Glutamatergic neuron (in vitro differentiated cells): ENCODE data around the gene HIGD2A. TPM values are rescaled to one million over a fixed set of nuclear protein-coding genes. Genes with fewer than 3 reads are reported as not detected.
A peak's percentile ranks its signal among the peaks of the same experiment; 100 is the strongest.

Experiments
- DNase-seq: peaks from one replicate; pipeline ENCODE4 v3.0.0; 2022
- H3K27ac Mint-ChIP-seq: one replicate; pipeline ENCODE4 v1.8.0; 2020; ENCODE audit warnings: mild to moderate bottlenecking, mixed read lengths, inconsistent platforms; ENCODE audit not compliant: unreplicated experiment
- H3K27me3 Mint-ChIP-seq: one replicate; pipeline ENCODE4 v1.8.0; 2020; ENCODE audit warnings: mild to moderate bottlenecking, moderate library complexity, mixed read lengths, inconsistent platforms; ENCODE audit not compliant: unreplicated experiment
- H3K36me3 Mint-ChIP-seq: one replicate; pipeline ENCODE4 v1.8.0; 2020; ENCODE audit warnings: mild to moderate bottlenecking, mixed read lengths, inconsistent platforms; ENCODE audit not compliant: unreplicated experiment
- H3K4me1 Mint-ChIP-seq: one replicate; pipeline ENCODE4 v1.8.0; 2020; ENCODE audit warnings: mild to moderate bottlenecking, low read depth, mixed read lengths, inconsistent platforms; ENCODE audit not compliant: unreplicated experiment
- H3K4me3 Mint-ChIP-seq: one replicate; pipeline ENCODE4 v1.8.0; 2020; ENCODE audit warnings: mild to moderate bottlenecking, mixed read lengths, inconsistent platforms; ENCODE audit not compliant: unreplicated experiment
- H3K9me3 Mint-ChIP-seq: one replicate; pipeline ENCODE4 v1.8.0; 2020; ENCODE audit warnings: mild to moderate bottlenecking, moderate library complexity, mixed read lengths, inconsistent platforms; ENCODE audit not compliant: unreplicated experiment
- total RNA-seq: library from RNA; stranded (reverse); fragmentation: NEBNext Ultra II Directional; extraction: Animal tissue kit (Norgen Biotek cat#: 25700); gene quantifications from one replicate; pipeline ENCODE4 v1.2.1, GENCODE V29; 2021; ENCODE audit not compliant: unreplicated experiment
- TF ChIP-seq, protein P1 (sequence below): fragments of 200-600 bp; sonication (generic); IDR thresholded peaks from one replicate; pipeline ENCODE4 v1.5.0; 2021; ENCODE audit not compliant: partially characterized antibody, unreplicated experiment

HIGD2A gene
- total RNA-seq, 1 donor from 2014 or later = 103 TPM

DNA sequence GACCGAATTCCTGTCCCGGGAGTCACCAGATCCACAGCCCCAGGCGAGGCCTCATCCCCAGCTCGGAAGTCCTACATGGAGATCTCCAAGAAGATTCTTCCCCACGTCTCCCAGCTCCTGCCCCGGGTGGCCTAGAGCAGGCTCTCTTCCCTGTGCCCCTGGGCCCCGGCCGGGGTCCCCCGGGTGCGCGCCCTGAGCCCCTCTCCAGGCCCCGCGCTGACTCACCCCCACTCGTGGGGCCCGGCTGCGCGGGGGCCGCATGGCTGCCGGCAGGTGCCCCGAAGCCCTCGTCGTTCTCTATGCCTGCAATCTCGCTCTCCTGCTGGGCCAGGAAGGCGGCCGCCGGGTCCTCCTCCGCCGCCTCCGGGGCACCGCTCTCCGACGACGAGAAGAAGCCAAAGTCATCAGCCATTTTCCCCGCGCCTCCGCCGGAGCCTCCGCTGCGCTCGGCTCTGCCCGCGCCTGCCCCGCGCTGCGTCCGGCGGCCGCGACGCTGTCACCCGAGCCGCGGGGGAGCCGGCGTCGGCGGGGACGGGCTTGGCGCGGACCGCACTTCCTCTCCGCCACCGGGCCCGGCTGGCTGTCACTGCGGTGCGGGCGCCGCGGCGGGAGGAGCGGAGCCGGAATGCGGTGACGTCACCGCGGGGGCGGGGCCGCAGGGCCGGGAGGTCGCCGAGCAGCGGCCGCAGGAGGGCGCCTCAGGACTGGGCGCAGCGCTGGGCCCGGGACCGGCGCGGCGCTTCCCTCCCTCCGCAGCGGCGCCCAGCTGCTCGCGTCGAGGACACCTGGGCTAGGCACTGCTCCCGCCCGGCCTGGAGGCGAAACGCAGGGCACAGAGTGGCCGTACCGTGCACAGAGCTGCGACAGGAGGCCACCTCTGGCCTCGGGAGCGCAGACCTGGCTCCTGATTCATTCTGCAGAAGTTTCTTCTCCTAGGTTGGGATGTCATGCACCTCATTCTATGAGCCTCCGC, 27.7 kb downstream of the HIGD2A start, which contains the start of gene CLTB:
TSS of gene CLTB (minus strand) at position 588 of the 973 bp plus-strand sequence. CDS start at position 412, 176 bp downstream.
- Mint-ChIP-seq H3K36me3 (peaks cover 5% of the 10 kb centered on the region), H3K27ac (peak within 1 kb of the TSS; percentile 84), H3K4me1 (peaks cover 17% of the 10 kb centered on the region), H3K9me3 (peaks cover 14% of the 10 kb centered on the region), H3K27me3 (peaks cover 2% of the 10 kb centered on the region), H3K4me3 (peak within 1 kb of the TSS; percentile 85)
- DNase-seq = peak; percentile 95
- TF ChIP-seq, protein P1, sequence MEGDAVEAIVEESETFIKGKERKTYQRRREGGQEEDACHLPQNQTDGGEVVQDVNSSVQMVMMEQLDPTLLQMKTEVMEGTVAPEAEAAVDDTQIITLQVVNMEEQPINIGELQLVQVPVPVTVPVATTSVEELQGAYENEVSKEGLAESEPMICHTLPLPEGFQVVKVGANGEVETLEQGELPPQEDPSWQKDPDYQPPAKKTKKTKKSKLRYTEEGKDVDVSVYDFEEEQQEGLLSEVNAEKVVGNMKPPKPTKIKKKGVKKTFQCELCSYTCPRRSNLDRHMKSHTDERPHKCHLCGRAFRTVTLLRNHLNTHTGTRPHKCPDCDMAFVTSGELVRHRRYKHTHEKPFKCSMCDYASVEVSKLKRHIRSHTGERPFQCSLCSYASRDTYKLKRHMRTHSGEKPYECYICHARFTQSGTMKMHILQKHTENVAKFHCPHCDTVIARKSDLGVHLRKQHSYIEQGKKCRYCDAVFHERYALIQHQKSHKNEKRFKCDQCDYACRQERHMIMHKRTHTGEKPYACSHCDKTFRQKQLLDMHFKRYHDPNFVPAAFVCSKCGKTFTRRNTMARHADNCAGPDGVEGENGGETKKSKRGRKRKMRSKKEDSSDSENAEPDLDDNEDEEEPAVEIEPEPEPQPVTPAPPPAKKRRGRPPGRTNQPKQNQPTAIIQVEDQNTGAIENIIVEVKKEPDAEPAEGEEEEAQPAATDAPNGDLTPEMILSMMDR = peak; percentile 33

DNA sequence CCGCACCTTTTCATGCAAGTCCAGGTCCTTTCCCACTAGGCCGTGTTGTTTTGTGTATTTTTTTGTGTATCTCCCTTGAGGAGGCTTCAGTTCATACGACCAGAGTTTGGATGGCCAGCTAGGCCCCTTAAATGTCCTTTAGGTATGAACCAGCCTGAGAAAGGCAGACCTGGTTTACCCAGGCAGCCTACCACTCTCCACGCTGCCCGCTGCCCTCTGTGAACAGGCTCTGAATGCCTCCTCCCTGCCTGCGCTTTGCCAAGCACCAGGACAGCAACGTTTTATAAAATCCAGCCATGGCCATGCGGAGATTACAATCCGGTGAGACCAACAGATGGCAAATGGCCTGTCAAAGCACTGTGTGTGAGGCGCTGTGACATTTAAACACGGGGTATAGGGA, 28.4 kb downstream of the HIGD2A start:
- TF ChIP-seq, protein P1 = no peak
- Mint-ChIP-seq H3K4me3 (peak overlapping the region; percentile 48), H3K9me3 (peaks cover 12% of the 10 kb centered on the region), H3K4me1 (peaks cover 13% of the 10 kb centered on the region), H3K27me3 (peaks cover 2% of the 10 kb centered on the region), H3K27ac (peak overlapping the region; percentile 84), H3K36me3 (peaks cover 5% of the 10 kb centered on the region)
- DNase-seq = no peak

DNA sequence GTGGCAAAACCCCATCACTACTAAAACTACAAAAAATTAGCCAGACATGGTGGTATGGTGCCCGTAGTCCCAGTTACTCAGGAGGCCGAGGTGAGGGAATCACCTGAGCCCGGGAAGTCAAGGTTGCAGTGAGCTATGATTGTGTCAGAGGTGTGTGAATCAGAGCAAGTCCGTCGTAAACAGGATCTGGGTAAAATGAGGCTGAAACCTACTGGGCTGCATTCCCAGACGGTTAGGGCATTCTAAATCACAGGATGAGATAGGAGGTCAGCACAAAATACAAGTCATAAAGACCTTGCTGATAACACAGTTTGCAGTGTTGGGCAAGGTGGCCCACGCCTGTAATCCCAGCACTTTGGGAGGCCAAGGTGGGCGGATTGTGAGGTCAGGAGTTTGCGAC, 29.7 kb downstream of the HIGD2A start:
- TF ChIP-seq, protein P1 = no peak
- peaks cover 2% of the 10 kb centered on the region for H3K27me3 Mint-ChIP-seq
- peaks cover 7% of the 10 kb centered on the region for H3K4me1 Mint-ChIP-seq
- no peak for DNase-seq
- H3K4me3 Mint-ChIP-seq = no peak overlapping the region
- no peak overlapping the region for H3K27ac Mint-ChIP-seq
- H3K9me3 Mint-ChIP-seq = peaks cover 12% of the 10 kb centered on the region
- peaks cover 5% of the 10 kb centered on the region for H3K36me3 Mint-ChIP-seq

DNA sequence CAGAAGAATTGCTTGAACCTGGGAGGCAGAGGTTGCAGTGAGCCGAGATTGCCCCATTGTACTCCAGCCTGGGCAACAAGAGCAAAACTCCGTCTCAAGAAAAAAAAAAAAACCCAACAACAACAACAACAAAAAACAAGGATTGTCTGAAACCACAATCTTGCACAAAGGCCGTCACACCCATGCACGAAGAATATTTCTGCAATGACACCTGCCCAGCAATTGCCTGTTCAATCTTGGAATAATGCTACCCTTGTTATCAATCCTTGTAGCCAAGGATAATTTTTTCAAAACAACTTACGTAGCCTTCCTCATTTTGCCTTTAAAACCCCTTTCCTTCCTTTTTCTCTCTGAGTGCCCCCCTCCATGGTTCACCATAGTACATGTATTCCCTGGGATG, 31.5 kb downstream of the HIGD2A start:
- Mint-ChIP-seq H3K27me3 (peaks cover 2% of the 10 kb centered on the region), H3K9me3 (peaks cover 10% of the 10 kb centered on the region), H3K27ac (no peak overlapping the region), H3K4me1 (peaks cover 7% of the 10 kb centered on the region), H3K4me3 (no peak overlapping the region), H3K36me3 (peaks cover 5% of the 10 kb centered on the region)
- TF ChIP-seq, protein P1 = no peak
- DNase-seq = no peak

DNA sequence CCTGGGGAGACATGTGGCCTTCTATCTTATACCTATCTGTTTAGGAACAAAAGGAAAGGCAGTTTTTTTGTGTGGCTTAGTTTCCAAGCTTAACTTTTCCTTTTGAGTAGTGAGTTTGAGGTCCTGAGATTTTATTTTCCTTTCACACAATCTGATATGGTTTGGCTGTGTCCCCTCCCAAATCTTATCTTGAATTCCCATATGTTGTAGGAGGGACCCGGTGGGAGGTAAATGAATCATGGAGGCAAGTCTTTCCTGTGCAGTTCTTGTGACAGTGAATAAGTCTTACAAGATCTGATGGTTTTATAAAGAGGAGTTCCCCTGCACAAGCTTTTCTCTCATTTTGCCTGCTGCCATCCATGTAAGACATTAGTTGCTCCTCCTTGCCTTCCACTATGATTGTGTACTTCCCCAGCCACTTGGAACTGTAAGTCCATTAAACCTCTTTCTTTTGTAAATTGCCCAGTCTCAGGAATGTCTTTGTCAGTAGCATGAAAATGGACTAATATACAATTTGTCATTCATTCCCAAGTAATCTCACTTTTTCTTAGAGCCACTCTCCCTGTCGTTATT, 32.5 kb downstream of the HIGD2A start:
- Mint-ChIP-seq H3K27me3 (no peaks in the 10 kb centered on the region), H3K36me3 (peaks cover 5% of the 10 kb centered on the region), H3K27ac (no peak overlapping the region), H3K4me3 (no peak overlapping the region), H3K4me1 (peaks cover 6% of the 10 kb centered on the region), H3K9me3 (peaks cover 10% of the 10 kb centered on the region)
- TF ChIP-seq, protein P1 = no peak
- DNase-seq = no peak
